Measurements from ENCODE around the gene EGFL7. TPM values are rescaled to one million over a fixed set of nuclear protein-coding genes. Genes with fewer than 3 reads are reported as not detected.

The EGFL7 gene
- total and polyA plus RNA-seq, 10 of the 15 experiments (the other 5 are each of a cell fraction or from before 2014, with no cell fraction given), result 0.06 to 0.46 (median 0.19) TPM; not detected in 5

DNA sequence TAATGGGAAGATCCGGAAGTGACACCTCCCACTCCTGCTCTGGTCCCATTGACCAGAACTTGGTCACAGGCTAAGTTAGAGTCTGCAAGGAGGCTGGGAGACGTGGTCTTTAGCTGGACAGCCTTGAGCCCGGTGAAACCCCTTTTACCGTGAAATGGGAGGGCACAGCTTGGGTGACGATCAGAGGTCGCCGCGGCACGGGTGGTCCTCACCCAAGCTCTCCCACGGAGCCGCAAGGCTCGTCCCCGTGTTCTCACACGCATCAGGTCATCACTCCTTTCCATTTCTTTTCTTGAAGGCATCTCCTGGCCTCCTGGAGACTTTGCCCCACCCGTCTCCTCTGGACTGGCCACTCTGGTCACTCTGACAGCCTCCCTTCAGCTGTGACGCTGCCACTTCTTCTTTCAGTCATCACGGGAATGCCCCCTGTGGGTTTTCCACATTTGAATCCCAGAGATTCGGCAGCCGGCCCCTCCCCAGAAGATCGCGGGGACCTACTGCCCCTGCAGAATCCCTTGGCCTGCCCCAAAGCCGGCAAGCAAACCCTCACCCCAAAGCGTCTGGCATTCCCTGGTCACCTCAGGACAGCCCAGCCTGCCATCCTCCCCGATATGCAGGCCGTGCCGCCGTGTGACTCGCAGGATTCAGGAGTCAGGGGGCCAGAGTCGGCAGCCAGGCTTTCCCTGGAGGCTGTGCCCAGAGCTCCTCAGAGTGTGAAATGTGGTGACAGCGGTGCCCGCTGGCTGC lies 18.9 kb upstream of the EGFL7 start (continued):
- TF ChIP-seq HSF1 (IDR thresholded peaks at IDR 0.05; ENCODE audit: low read depth, low read length) (no peak), SMC3 (IDR thresholded peaks at IDR 0.05; ENCODE audit: borderline replicate concordance, low read length) (no peak), NR2F1 (conservative IDR thresholded peaks at IDR 0.05) (no peak)

DNA sequence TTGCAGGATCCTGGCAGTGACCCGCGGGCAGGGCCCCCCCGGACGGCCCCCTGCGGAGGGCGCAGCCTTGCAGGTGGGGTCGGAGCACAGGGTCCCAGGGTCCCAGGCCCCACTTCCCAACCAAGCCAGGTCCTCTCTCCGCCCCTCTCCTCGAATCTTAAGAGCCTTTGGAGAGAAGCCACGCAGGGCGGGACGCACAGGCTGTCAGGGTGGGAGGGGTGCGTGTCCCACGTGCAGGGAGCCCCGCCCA lies 18.4 kb upstream of the EGFL7 start:
- Histone ChIP-seq H3K4me2 (ENCODE audit: control insufficient read depth, insufficient read depth) (peak overlapping the region; percentile 25; the same call in 1 of the 2 replicates), H3K27ac (ENCODE audit: control insufficient read depth, insufficient read depth) (no peak overlapping the region), H3K27me3 (replicated peaks in 1 of 2; ENCODE audit: control insufficient read depth in 2 of 2, insufficient read depth in 2 of 2, low read length in 1 of 2) (peaks cover 0 to 5% of the 10 kb centered on the region in 2 experiments; a peak in 3 of 4 replicates), H4K20me1 (ENCODE audit: control insufficient read depth, insufficient read depth) (no peaks in the 10 kb centered on the region), H3K9me3 (replicated peaks; ENCODE audit: control insufficient read depth, insufficient read depth, low read length) (no peaks in the 10 kb centered on the region), H3K36me3 (ENCODE audit: control insufficient read depth in 2 of 2, insufficient read depth in 2 of 2, low read length in 1 of 2) (no peaks in the 10 kb centered on the region), H2AFZ (ENCODE audit: control insufficient read depth, low read depth, low read length) (no peak overlapping the region), H3K4me3 (no peak overlapping the region; the same call in 1 of the 2 replicates), H3K79me2 (ENCODE audit: control insufficient read depth, insufficient read depth, low read length) (no peaks in the 10 kb centered on the region), H3K4me1 (ENCODE audit: control insufficient read depth, insufficient read depth, low read length) (peaks cover 12% of the 10 kb centered on the region), H3K9ac (ENCODE audit: control insufficient read depth, insufficient read depth, low read length) (no peak overlapping the region)
- POLR2A ChIA-PET, result interaction anchor here (1.4 kb wide), 1 partner anchor 105 kb away, joined by 4 read pairs; no protein-coding TSS in a partner anchor
- RAD21 ChIA-PET (ENCODE audit: unreplicated experiment), result interaction anchor here (1.0 to 1.8 kb wide), 2 partner anchors 13 to 156 kb away, joined by 4 to 6 read pairs; no protein-coding TSS in a partner anchor
- no peak for FAIRE-seq
- no TSS peak for BruUV-seq (replicated peaks)
- in situ Hi-C loops (cut with MboI), result no loop called here
- SMC1A ChIA-PET (ENCODE audit: uncharacterized antibody, unreplicated experiment), result interaction anchor here (1.3 kb wide), 1 partner anchor 155 kb away, joined by 5 read pairs; no protein-coding TSS in a partner anchor
- WGBS (ENCODE audit: insufficient coverage, insufficient replicate concordance, low lambda C conversion rate, missing lambda C conversion rate), result 2% methylated on average over 15 of the region's 15 CpGs
- intact Hi-C loops (cut with micrococcal nuclease; ENCODE audit: unreplicated experiment), result no loop called here
- no peak for ATAC-seq
- DNase-seq (ENCODE audit: low read depth, low spot score), result no peak
- CTCF ChIA-PET, result interaction anchor here (1.0 to 2.5 kb wide), 8 partner anchors 9 to 159 kb away, joined by 3 to 16 read pairs (median 4); partner anchors contain the start of gene AGPAT2
- TF ChIP-seq, protein P1, sequence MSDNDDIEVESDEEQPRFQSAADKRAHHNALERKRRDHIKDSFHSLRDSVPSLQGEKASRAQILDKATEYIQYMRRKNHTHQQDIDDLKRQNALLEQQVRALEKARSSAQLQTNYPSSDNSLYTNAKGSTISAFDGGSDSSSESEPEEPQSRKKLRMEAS (IDR thresholded peaks at IDR 0.05; ENCODE audit: low read depth, low read length), result 0 out of 2 replicates have a peak, but pooled peaks have one; percentile 54
- TF ChIP-seq, protein P2, sequence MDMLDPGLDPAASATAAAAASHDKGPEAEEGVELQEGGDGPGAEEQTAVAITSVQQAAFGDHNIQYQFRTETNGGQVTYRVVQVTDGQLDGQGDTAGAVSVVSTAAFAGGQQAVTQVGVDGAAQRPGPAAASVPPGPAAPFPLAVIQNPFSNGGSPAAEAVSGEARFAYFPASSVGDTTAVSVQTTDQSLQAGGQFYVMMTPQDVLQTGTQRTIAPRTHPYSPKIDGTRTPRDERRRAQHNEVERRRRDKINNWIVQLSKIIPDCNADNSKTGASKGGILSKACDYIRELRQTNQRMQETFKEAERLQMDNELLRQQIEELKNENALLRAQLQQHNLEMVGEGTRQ (IDR thresholded peaks at IDR 0.05; ENCODE audit: borderline replicate concordance, low read depth, low read length), result peak; percentile 22
- no peak for TF ChIP-seq FOXM1 (IDR thresholded peaks at IDR 0.05; ENCODE audit: low read depth, low read length)
- no peak for TF ChIP-seq DPF2 (IDR thresholded peaks at IDR 0.05)
- TF ChIP-seq RAD51 (IDR thresholded peaks at IDR 0.05), result 0 out of 2 replicates have a peak, but pooled peaks have one; percentile 24
- no peak for TF ChIP-seq POLR2AphosphoS5 (IDR thresholded peaks at IDR 0.05; ENCODE audit: low read length)
- peak; percentile 82 to 89 for TF ChIP-seq BHLHE40 (IDR thresholded peaks at IDR 0.05; ENCODE audit: borderline replicate concordance in 1 of 2, low read depth in 2 of 2, low read length in 1 of 2)
- TF ChIP-seq USF1 (IDR thresholded peaks at IDR 0.05; ENCODE audit: borderline replicate concordance, extremely low read length, insufficient read depth, low read depth, low read length), result peak; percentile 70
- TF ChIP-seq, protein P3, sequence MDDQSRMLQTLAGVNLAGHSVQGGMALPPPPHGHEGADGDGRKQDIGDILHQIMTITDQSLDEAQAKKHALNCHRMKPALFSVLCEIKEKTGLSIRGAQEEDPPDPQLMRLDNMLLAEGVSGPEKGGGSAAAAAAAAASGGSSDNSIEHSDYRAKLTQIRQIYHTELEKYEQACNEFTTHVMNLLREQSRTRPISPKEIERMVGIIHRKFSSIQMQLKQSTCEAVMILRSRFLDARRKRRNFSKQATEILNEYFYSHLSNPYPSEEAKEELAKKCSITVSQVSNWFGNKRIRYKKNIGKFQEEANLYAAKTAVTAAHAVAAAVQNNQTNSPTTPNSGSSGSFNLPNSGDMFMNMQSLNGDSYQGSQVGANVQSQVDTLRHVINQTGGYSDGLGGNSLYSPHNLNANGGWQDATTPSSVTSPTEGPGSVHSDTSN (IDR thresholded peaks at IDR 0.05; ENCODE audit: insufficient replicate concordance, low read depth, low read length), result no peak
- no peak for TF ChIP-seq NFYA (IDR thresholded peaks at IDR 0.05; ENCODE audit: borderline replicate concordance, low read depth, low read length)
- TF ChIP-seq CBX5 (IDR thresholded peaks at IDR 0.05; ENCODE audit: low read depth), result no peak

Measured in GM12878 (cell line).